ENCODE measurements around the gene LARP6. TPM values are rescaled to one million over a fixed set of nuclear protein-coding genes. Genes with fewer than 3 reads are reported as not detected.

Gene LARP6
- total RNA-seq, 1 experiment from 2014 or later = 66.3 TPM

DNA sequence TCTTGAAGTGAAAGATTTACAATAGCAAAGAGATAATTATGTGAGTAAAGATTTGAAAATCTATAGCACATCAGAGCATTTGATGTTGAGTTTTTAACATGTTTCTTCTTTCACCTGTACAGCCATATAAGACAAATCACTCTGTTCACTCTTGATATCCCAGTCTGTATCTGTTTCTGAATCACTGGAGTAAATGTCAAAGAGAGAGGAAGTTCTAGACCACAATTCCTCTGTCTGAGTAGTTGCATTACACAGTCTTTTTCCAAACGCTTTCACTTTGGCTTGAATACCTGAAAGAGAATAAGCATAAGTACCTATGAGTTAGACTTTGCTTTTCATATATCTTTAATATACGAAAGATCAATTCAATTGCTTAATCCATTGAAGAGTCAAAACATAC, 28.4 kb upstream of the LARP6 start:
- H3K4me3 ChIP-seq (ENCODE audit: low read depth in 2 of 2, low read length in 2 of 2) = no peak overlapping the region
- ChIA-PET POLR2A (interaction anchor here (0.8 kb wide), 1 partner anchor 26 kb away, joined by 4 read pairs; no protein-coding TSS in a partner anchor), CTCF (no interaction called here)
- H3K27ac ChIP-seq (ENCODE audit: low read length) = no peak overlapping the region
- H3K4me1 ChIP-seq (ENCODE audit: control insufficient read depth, insufficient read depth, low read length) = no peaks in the 10 kb centered on the region; the same call in 1 of the 2 replicates
- ATAC-seq (no peak), DNase-seq (ENCODE audit: low read depth, low spot score) (no peak)
- H3K9me3 ChIP-seq (ENCODE audit: control insufficient read depth, insufficient read depth, low read depth, low read length) = no peaks in the 10 kb centered on the region
- no peaks in the 10 kb centered on the region for H3K27me3 ChIP-seq (ENCODE audit: control insufficient read depth, insufficient read depth, low read length)
- TF ChIP-seq SIN3A (IDR thresholded peaks at IDR 0.05; ENCODE audit: borderline replicate concordance, insufficient read depth, low read depth, low read length) (no peak), CTCF (IDR thresholded peaks at IDR 0.05) (no peak), REST (IDR thresholded peaks at IDR 0.05; ENCODE audit: insufficient read depth in 1 of 2, low read depth in 2 of 2, low read length in 1 of 2) (no peak), POLR2AphosphoS5 (IDR thresholded peaks at IDR 0.05; ENCODE audit: low read depth, low read length) (no peak), TCF7L2 (IDR thresholded peaks at IDR 0.05; ENCODE audit: low read depth, low read length) (no peak)
- in situ Hi-C loops (cut with HindIII; ENCODE audit: low pct_unique_long_range_greater_than_20kb, low sequenced_read_pairs) = no loop called here
- H3K36me3 ChIP-seq (ENCODE audit: control insufficient read depth, insufficient read depth, low read length) = no peaks in the 10 kb centered on the region
- intact Hi-C loops (cut with micrococcal nuclease; ENCODE audit: unreplicated experiment) = no loop called here
- no TSS peak for BruUV-seq (replicated peaks)

DNA sequence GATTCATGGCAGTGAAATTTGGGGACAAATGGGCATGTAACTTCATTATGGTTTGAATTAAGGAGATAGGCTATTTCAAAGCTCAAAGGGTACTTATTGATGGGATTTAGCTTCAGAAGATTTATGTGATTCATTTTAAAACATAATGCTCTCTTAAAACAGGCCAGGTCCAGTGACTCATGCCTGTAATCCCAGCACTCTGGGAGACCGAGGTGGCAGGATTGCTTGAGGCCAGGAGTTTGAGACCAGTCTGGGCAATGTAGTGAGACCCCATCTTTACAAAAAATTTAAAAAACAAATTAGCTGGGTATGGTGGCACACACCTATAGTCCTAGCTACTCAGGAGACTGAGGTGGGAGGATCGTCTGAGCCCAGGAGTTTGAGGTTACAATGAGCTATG, 26.8 kb upstream of the LARP6 start:
- H3K27ac ChIP-seq (ENCODE audit: low read length) = no peak overlapping the region
- DNase-seq (ENCODE audit: low read depth, low spot score) (no peak), ATAC-seq (no peak)
- in situ Hi-C loops (cut with HindIII; ENCODE audit: low pct_unique_long_range_greater_than_20kb, low sequenced_read_pairs) (no loop called here), intact Hi-C loops (cut with micrococcal nuclease; ENCODE audit: unreplicated experiment) (no loop called here)
- H3K9me3 ChIP-seq (ENCODE audit: control insufficient read depth, insufficient read depth, low read depth, low read length) = no peaks in the 10 kb centered on the region
- H3K27me3 ChIP-seq (ENCODE audit: control insufficient read depth, insufficient read depth, low read length) = no peaks in the 10 kb centered on the region
- ChIA-PET POLR2A (interaction anchor here (0.6 kb wide), 1 partner anchor 11 kb away, joined by 3 read pairs; no protein-coding TSS in a partner anchor), CTCF (no interaction called here)
- no peaks in the 10 kb centered on the region for H3K36me3 ChIP-seq (ENCODE audit: control insufficient read depth, insufficient read depth, low read length)
- no peak overlapping the region for H3K4me3 ChIP-seq (ENCODE audit: low read depth in 2 of 2, low read length in 2 of 2)
- TF ChIP-seq SIN3A (IDR thresholded peaks at IDR 0.05; ENCODE audit: borderline replicate concordance, insufficient read depth, low read depth, low read length) = no peak
- no peak for TF ChIP-seq REST (IDR thresholded peaks at IDR 0.05; ENCODE audit: insufficient read depth in 1 of 2, low read depth in 2 of 2, low read length in 1 of 2)
- BruUV-seq (replicated peaks) = no TSS peak
- peaks cover 5% of the 10 kb centered on the region; the same call in 1 of the 2 replicates for H3K4me1 ChIP-seq (ENCODE audit: control insufficient read depth, insufficient read depth, low read length)
